CD4-positive, alpha-beta T cell treated with Interferon alpha-2 for 1 hour (primary cell): Measurements from ENCODE around the gene SNRNP70.
"Not testable (repeated sequence)": the region's sequence is repeated elsewhere in the genome, so short reads cannot be mapped to it uniquely, and the experiment has no call there.

Experiments used
- DNase-seq, 2 donors: peaks; one replicate each; pipeline ENCODE4 v3.0.0-alpha.2; 2020 to 2022

Gene SNRNP70

DNA sequence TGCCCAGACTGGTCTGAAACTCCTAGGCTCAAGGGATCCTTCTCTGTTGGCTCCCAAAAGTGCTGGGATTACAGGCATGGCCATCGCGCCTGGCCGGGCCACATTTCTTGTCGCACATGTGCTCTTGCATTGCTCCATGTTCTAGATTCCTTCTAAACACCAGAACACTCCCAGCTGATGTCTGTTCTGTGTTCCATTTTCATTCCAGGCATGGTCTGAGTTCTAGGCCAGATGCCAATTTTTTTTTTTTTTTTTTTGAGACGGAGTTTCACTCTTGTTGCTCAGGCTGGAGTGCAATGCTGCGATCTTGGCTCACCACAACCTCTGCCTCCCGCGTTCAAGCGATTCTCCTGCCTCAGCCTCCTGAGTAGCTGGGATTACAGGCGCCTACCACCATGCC is 36.6 kb downstream of the SNRNP70 start:
- not testable (repeated sequence) for DNase-seq

DNA sequence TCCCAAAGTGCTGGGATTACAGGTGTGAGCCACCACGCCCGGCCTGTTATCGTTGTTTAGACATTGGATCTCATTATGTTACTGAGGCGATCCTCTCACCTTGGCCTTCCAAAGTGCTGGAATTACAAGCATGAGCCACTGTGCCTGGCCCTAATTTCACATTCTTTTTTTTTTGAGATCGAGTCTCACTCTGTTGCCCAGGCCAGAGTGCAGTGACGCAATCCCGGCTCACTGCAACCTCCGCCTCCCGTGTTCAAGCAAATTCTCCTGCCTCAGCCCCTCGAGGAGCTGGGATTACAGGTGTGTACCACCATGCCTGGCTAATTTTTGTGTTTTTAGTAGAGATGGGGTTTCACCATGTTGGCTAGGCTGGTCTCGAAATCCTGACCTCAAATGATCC is 38.0 kb downstream of the SNRNP70 start:
- DNase-seq: not testable (repeated sequence)

DNA sequence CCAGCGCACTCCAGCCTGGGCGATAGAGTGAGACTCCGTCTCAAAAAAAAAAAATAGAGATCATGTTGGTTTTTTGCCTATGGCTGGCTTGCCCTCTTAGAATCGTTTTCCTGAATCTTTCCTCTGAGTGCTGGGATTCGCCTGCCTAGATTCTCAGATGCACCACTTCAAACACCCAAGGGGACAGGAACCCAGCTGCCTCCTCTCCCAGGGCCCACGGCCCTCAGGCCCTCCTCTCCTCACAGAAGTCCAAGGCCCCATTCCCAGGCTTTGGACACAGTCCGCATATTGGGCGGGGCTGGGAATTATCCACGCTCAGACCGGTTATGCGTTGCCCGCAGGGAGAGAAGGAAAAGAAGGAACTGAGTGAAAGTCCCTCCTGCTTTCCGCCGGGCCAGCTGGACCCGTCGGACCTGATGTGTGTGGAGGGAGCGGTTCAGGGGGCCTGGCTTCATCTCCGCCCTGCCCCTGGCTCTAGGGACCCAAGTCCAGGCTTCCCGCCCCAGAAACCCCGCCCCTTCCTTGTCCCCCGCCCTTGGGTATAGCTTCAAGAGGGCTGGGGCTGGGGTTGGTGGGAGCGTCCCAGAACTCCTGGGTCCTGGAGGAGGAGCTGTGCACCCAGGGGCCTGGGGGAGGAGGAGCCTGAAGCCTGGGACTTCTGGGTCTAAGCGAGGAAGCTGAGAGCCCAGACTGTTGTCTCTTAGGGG is 39.9 kb downstream of the SNRNP70 start:
- DNase-seq: no peak

DNA sequence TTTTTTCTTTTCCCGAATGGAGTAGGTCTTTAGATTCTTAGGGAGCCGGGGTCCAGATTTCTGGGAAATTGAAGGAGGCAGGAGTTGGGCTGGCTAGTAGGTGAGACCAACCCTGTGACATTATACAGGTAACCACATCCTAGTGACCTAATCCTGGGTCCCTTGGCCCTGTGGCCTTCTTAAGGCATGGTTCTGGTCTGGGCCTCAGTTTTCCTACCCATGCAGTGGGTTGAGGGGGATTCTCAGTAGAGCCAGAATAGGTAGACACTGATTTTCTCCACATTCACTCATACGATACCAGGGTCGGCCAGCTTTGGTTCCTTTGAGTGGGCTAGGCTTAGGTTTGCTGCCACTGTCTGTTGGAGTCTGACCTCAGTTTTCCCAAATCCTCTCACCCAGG is 41.3 kb downstream of the SNRNP70 start:
- DNase-seq: no peak

DNA sequence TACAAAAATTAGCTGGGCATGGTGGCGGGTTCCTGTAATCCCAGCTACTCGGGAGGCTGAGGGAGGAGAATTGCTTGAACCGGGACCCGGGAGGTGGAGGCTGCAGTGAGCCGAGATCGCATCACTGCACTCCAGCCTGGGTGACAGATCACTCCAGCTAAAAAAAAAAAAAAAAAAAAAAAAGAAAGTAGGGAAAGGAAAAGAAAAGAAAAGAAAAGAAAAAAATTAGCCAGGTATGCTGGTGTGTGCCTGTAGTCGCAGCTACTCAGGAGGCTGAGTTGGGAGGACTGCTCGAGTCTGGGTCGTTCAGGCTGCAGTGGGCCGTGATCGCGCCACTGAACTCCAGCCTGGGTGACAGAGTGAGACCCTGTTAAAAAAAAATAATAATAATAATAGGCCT is 42.0 kb downstream of the SNRNP70 start:
- DNase-seq: not testable (repeated sequence)

DNA sequence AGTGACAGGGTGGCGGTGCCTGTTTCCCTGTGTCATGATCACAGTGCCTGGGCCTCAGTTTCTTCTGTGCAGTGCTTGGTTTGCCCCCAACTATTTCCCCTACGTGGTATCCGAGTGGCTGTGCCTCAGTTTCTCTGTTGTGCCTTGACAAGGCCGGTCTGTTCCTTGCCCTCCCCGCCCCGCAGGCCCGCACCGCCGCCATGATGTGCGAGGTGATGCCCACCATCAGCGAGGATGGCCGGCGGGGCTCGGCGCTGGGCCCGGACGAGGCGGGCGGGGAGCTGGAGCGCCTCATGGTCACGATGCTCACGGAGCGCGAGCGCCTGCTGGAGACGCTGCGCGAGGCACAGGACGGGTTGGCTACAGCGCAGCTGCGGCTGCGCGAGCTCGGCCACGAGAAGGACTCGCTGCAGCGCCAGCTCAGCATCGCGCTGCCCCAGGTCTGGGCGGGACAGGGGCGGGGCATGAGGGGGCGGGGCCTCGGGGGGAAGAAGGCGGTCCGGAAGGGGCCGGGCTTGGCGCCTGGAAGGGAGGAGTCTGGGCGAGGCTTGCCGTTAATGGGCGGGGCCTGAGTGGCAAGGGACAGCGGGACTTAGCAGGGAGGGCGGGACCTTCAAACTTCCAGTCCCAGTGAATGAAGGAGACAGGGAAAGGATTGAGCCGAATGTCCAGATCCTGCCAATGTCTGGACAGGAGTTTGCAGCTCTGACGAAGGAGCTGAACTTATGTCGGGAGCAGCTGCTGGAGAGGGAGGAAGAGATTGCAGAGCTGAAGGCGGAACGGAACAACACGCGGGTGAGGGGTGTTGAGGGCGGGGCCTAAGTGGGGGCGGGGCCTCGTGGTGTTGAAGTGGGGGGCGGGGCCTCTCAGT is 42.7 kb downstream of the SNRNP70 start:
- peak; percentile 96 to 97 for DNase-seq

DNA sequence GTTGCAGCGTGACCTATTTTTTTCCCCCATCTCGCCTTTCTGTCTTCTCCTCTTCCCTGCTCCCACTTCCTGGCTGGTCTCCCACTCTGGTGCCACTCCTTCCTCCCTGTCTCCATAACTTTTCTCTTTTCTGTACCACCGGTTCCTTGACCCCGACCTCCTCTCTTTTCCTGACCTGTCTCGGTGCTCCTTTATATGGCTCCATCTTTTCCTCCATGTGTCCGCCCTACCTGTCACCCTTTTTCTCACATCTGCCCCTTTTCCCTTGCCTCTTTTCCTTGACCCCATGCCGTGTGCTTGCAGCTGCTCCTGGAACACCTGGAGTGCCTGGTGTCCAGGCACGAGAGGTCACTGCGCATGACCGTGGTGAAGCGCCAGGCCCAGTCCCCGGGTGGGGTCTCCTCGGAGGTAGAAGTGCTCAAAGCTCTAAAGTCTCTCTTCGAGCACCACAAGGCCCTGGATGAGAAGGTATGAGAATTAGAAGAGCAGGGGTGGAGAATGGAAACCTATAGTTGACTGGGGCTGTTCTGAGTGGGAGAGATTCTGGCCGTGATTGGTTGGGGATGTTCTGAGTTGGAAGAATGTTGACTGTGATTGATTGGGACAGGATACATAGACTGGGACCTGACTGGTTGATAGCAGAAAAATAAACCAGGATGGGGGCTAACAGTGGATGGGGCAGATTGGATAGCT is 43.4 kb downstream of the SNRNP70 start:
- no peak for DNase-seq

DNA sequence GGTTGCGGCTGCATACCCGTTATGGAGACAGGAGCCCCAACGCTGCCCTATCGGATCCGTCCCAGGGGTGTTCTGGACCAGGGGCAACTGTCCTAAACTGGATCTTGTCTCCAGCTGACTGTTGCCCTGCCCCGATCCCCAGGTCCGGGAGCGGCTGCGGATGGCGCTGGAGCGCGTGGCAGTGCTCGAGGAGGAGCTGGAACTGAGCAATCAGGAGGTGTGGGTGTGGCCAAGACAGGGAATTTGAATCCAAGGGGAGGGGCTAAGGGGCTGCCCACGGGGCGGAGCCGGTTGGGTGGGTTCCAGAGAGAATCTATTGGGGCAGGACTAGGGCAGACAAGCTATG is 44.0 kb downstream of the SNRNP70 start:
- DNase-seq: no peak

DNA sequence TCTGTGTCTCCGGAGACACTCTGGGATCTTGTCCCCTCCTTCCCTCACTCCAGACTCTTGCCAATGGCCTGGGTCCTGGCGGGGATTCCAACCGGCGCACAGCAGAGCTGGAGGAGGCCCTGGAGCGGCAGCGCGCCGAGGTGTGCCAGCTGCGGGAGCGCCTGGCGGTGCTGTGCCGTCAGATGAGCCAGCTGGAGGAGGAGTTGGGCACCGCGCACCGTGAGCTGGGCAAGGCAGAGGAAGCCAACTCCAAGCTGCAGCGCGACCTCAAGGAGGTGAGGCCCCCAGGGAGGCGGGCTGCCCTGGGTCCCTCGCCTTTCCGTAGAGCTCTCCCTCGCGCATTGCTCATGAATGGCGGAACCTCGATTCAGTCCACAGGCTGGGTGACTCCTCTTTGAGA is 45.1 kb downstream of the SNRNP70 start:
- DNase-seq: no peak

DNA sequence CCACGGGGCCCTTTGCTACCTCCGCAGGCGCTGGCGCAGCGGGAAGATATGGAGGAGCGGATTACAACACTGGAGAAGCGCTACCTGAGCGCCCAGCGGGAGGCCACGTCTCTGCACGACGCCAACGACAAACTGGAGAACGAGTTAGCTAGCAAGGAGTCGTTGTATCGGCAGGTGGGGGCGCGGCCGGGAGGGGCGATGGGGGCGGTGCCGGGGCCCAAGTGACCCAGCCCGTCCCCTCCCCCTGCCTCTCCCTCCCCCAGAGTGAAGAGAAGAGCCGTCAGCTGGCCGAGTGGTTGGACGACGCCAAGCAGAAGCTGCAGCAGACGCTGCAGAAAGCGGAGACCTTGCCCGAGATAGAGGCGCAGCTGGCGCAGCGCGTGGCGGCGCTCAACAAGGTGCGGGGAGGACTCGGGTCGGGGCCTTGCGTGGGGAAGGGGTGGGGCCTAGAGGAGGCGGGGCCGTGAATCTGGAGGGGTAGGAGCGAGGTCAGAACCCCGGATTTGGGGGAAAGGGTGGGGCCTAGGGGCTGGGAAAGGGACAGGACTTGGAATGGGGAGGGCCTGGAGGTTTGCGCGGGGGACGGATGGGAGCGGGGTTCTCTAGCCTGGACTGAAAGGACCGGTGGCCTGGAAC is 47.8 kb downstream of the SNRNP70 start:
- peak in 1 of 2 donors; percentile 51 for DNase-seq

DNA sequence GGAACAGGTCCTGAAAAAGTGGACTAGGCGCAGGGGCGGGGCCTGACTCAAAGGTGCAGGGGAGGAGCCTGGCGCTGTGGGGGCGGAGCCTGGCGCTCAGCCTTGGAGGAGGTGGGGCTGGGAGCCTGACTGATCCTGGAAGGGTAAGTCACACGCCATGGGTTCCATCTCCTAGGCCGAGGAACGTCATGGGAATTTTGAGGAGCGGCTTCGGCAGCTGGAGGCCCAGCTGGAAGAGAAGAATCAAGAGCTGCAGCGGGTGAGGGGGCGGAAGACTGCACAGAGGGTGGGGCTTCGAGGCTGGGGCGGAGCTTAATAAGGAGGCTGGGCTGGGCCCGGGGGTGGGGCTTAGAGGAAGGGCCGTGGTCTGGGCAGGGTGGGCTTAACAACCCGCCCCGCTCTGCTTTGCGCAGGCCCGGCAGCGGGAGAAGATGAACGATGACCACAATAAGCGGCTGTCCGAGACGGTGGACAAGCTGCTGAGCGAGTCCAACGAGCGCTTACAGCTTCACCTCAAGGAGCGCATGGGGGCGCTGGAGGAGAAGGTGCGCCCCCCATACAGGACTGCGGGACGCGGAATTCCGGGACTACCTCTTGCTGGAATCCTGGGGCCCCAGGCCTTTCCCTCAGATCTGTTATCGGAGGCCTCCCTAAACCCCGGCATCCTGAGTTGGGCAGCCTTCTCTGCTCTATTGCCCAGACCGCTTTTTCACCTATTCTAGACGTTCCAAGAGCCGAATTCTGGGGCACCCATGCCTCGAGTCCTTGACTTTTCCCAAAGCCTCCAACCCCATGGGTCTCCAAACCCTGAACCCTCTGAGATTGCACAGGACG is 48.6 kb downstream of the SNRNP70 start:
- DNase-seq: peak; percentile 46 to 62

DNA sequence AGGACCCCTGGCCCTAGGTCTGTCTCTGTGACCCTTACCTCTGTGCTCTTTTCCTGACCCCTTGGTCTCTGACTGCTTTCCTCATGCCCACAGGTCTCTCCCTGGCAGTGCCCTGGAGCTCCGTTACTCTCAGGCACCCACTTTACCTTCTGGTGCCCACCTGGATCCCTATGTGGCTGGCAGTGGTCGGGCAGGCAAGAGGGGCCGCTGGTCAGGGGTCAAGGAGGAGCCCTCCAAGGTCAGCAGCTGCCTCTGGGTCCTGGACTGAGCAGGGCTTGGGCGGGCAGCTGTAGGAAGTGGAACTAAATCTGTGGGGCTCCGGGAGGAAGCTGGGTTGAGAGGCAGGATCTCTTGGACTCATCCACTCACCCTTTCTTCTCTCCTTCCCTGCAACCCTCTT is 50.4 kb downstream of the SNRNP70 start:
- DNase-seq: no peak

DNA sequence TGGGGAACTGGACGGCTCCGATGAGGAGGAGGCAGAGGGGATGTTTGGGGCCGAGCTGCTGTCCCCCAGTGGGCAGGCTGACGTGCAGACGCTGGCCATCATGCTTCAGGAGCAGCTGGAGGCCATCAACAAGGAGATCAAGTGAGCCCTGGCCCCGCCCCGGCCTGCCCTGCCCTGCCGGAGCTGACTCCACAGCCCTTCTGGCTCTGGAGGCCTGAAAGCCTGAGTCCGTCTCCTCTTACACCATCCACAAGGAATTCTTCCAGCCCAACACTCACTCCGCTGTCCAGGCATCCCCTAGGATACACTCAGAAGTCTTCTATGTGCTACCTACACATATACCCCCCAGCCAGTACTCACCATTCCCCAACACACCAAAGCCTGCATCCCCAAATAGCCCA is 51.5 kb downstream of the SNRNP70 start:
- no peak for DNase-seq

DNA sequence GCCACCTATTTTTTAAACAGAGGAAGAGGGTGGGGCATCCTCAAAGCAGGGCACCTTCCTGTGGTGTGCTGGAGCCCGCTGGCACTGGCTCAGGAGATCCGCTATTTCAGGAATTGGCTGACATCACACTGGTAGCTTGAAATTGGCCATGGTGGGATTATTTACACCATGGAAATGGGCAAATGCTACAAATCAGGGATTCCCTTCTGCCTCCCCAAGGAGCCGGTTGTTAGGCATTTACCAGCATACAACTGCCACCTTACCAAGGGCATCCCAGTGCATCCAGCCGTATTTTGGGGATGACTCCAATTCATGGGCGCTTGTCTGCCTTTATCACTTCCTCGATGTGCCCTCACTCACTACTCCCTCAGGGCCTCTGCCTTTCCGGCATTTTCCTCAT is 55.7 kb downstream of the SNRNP70 start:
- DNase-seq: no peak

DNA sequence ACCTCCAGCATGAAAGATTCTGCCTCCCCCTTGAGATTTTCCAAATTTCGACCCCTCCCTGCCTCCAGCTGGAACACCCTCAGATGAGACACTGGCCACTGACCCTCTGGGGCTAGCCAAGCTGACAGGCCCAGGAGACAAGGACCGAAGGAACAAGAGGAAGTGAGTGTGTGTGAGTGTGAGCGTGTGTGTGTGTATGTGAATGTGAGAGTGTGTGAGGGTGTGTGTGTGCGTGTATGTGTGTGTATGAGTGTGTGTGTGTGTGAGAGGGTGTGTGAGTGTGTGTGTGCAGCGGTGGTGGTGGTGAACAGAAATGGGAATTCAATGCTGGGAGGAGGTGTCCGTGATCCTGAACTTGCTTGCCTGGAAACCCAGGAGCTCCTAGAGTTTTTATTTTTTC is 56.1 kb downstream of the SNRNP70 start:
- DNase-seq: no peak

DNA sequence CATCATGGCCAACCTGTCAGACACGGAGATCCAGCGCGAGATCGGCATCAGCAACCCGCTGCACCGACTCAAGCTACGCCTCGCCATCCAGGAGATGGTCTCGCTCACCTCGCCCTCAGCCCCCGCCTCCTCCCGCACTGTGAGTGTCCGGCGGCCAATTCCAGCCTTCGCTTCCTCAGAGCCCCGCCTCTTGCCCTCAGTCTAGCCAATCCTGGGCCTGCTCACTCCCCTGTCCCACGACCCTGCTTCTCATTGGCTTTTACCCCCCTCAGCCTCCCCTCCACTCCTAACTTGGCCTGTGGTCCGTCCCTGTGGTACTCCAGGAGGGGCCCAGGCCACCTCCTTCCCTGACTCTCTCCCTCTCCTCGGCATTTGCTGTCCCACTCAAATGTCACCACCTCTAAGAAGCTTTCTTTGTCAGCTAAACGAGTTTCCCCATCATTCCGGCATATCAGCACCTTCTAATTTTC is 57.6 kb downstream of the SNRNP70 start:
- DNase-seq: peak; percentile 64 to 69

DNA sequence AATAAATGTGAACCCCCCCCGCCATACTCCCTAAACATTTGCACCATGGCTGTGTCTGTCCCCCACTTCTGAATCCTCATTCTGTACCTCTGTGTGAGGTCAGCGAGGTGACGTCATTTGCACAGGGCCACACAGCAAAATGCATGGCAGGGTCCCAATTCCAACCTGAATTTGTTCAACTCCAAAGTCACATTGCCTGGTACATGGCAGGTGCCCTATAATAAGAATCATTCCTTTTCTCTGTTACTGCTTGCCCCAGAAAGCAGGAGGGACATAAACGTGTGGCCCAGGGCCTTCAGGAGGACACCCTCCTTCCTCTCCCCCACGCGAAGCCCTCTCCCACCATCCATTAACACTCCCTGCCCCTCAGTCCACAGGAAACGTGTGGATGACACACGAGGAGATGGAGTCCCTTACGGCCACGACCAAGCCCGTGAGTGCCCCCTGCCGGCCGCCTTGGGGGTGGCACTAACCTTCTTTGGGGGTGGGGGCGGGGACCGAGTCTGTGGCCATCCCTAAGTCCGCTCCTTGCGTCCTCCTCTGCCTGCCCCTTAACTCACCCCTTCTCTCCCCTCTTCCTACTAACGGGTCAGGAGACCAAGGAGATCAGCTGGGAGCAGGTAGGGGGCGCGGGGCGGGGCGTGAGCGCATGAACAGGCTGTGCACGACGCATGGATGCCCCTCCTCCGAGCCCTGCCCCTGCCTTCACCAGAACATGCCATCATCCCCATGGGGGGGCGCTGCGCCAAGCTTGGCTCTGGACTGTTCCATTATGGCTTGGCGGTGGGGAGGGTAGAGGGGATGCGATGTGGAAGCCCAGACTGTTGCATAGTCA is 60.5 kb downstream of the SNRNP70 start:
- DNase-seq: peak; percentile 67 to 78

DNA sequence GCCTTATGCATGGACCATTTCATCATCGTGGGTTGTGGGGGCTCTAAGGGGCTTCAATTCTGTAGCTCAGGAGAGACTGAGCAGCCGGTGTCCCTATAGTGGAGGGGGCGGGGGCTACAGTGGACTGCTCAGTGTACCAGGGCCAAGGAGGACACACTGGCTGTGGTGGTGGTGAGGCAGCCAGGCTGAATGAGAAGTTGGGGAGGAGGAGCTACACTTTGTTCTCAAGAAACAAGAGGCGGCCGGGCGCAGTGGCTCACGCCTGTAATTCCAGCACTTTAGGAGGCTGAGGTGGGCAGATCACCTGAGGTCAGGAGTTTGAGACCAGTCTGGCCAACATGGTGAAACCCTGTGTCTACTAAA is 61.1 kb downstream of the SNRNP70 start:
- not testable (repeated sequence) for DNase-seq

DNA sequence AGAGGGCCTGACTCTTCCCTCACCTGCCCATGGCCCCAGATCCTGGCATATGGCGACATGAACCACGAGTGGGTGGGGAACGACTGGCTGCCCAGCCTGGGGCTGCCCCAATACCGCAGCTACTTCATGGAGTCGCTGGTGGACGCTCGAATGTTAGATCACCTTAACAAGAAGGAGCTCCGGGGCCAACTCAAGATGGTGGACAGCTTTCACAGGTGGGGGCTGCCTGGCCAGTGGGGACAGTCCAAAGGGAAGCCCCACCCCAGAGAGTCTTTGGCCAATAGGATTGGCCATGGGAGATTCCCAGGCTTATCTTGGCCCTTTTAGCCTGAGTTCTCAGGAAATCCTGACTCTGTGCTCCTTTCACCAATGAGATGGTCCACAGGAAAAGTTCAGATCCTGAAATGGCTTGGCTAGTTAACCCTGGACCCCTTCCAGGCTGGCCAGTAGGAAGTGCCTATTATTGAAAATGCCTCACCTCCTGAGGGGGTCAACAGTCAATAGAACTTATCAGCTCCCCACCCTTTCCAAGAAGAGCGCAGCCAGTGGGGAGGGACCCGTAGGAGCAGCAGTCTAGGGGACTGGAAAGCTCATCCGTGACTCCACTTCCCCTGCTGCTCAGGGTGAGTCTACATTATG is 62.9 kb downstream of the SNRNP70 start:
- no peak for DNase-seq

DNA sequence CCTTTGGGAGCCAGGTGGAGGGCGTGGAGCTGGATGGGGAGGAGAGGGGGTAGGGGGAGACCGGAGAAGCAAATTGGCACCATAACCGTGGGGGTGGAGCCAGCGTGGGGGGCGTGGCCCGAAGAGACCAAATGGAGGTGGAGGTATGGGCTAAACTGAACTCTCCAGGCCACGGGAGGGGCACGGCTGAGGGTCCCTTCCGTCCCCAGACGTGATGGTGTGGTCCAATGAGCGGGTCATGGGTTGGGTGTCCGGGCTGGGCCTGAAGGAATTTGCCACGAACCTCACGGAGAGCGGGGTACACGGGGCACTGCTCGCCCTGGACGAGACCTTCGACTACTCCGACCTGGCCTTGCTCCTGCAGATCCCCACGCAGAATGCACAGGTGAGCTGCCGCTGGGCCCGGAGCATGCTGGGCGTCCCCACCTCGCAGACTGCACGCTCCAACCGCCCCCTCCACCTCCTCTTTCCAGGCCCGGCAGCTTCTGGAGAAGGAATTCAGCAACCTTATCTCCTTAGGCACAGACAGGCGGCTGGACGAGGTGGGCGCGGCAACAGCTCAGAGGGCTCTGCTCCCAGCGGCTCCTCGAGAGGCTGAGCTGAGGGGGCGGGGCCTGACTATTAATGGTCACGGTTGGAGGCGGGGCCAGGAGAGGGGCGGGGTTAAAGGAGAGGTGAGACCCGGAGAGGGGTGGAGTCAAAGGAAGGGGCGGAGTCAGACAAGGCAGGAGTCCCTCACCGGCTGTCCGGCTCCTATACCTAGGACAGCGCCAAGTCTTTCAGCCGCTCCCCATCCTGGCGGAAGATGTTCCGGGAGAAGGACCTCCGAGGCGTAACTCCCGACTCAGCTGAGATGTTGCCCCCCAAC is 63.8 kb downstream of the SNRNP70 start:
- peak; percentile 86 to 87 for DNase-seq
